CD4-positive, alpha-beta T cell treated with Interleukin-21 for 1 hour (primary cell): ENCODE data around the gene CCDC137.

ENCODE experiments used
- DNase-seq: peaks from one replicate; pipeline ENCODE4 v3.0.0-alpha.2; 2020

The CCDC137 gene

GRCh38 chr17:81703747-81704654 is 37.5 kb downstream of the CCDC137 start:
- DNase-seq, result peak; percentile 28

- no peak for DNase-seq
Measured at GRCh38 chr17:81705518-81706231, 39.1 kb downstream of the CCDC137 start.

- DNase-seq, result no peak
Measured at GRCh38 chr17:81706232-81706611, 39.7 kb downstream of the CCDC137 start.

GRCh38 chr17:81706757-81707624 is 40.5 kb downstream of the CCDC137 start:
- no peak for DNase-seq

GRCh38 chr17:81707725-81708646 is 41.4 kb downstream of the CCDC137 start:
- DNase-seq, result no peak

- DNase-seq, result no peak
Measured at GRCh38 chr17:81708739-81709185, 42.2 kb downstream of the CCDC137 start.

GRCh38 chr17:81710514-81711308 is 44.2 kb downstream of the CCDC137 start:
- no peak for DNase-seq

GRCh38 chr17:81711814-81712467 is 45.4 kb downstream of the CCDC137 start, which contains the start of gene SLC25A10:
SLC25A10 (plus strand) TSS chr17:81712284; CDS start chr17:81712427, 143 bp downstream.
- DNase-seq, result peak; percentile 77

GRCh38 chr17:81712468-81713003 is 46.0 kb downstream of the CCDC137 start:
- no peak for DNase-seq

GRCh38 chr17:81713004-81713555 is 46.5 kb downstream of the CCDC137 start:
- DNase-seq, result no peak

GRCh38 chr17:81713556-81714411 is 47.2 kb downstream of the CCDC137 start:
- DNase-seq, result no peak

GRCh38 chr17:81714412-81715106 is 48.0 kb downstream of the CCDC137 start:
- no peak for DNase-seq

- no peak for DNase-seq
Measured at GRCh38 chr17:81715107-81715871, 48.8 kb downstream of the CCDC137 start.

- DNase-seq, result no peak
Measured at GRCh38 chr17:81715872-81716673, 49.5 kb downstream of the CCDC137 start.

GRCh38 chr17:81716674-81716996 is 50.1 kb downstream of the CCDC137 start:
- DNase-seq, result no peak

GRCh38 chr17:81717049-81717765 is 50.7 kb downstream of the CCDC137 start:
- DNase-seq, result no peak
